SU-DHL-6 (cell line): Measurements from ENCODE around the gene RALGAPA1.

Experiments
- CTCF ChIP-seq: fragments of 200-600 bp; sonication (generic); IDR thresholded peaks from one replicate; pipeline ENCODE4 v1.5.1; 2017; ENCODE audit warnings: antibody characterized with exemption, mild to moderate bottlenecking, low read length, moderate library complexity; ENCODE audit not compliant: insufficient read depth, poor library complexity, severe bottlenecking
- EZH2phosphoT487 ChIP-seq: fragments of 200-600 bp; sonication (generic), shearing (Covaris generic); conservative IDR thresholded peaks from 2 replicates; pipeline ENCODE4 v1.6.1; 2018; ENCODE audit warnings: mild to moderate bottlenecking, antibody characterized with exemption, low read length, moderate library complexity, mixed read lengths

- no peak for TF ChIP-seq CTCF
- TF ChIP-seq EZH2phosphoT487, result no peak
These were observed 177.9 kb downstream of the RALGAPA1 start for GRCh38 chr14:35631071-35631805.
